Chondrocyte (in vitro differentiated cells): ENCODE results near the gene CAPN5. TPM values are rescaled to one million over a fixed set of nuclear protein-coding genes. Genes with fewer than 3 reads are reported as not detected.
A peak's percentile ranks its signal among the peaks of the same experiment; 100 is the strongest.

ENCODE experiments used
- DNase-seq: peaks from one replicate; pipeline ENCODE4 v3.0.0; 2021; ENCODE audit warnings: mixed read lengths, low spot score
- H3K27ac Mint-ChIP-seq: one replicate; pipeline ENCODE4 v1.8.0; 2021; ENCODE audit warnings: mild to moderate bottlenecking, moderate library complexity, mixed read lengths; ENCODE audit not compliant: unreplicated experiment
- H3K27me3 Mint-ChIP-seq: 2 replicates; pipeline ENCODE4 v1.8.0; 2021; ENCODE audit warnings: low read depth, mixed read lengths
- H3K36me3 Mint-ChIP-seq: 2 replicates; pipeline ENCODE4 v1.8.0; 2021; ENCODE audit warnings: low read depth, mixed read lengths
- H3K4me1 Mint-ChIP-seq: 2 replicates; pipeline ENCODE4 v1.8.0; 2021; ENCODE audit warnings: low read depth, mild to moderate bottlenecking, mixed read lengths
- H3K4me3 Mint-ChIP-seq: one replicate; pipeline ENCODE4 v1.8.0; 2021; ENCODE audit warnings: mild to moderate bottlenecking, moderate library complexity, mixed read lengths; ENCODE audit not compliant: unreplicated experiment
- H3K9me3 Mint-ChIP-seq: 2 replicates; pipeline ENCODE4 v1.8.0; 2021; ENCODE audit warnings: low read depth, mixed read lengths
- total RNA-seq: library from RNA; stranded (reverse); gene quantifications from 3 replicates; pipeline ENCODE4 v1.2.1, GENCODE V29; 2021
- TF ChIP-seq, protein P1 (sequence below): fragments of 200-600 bp; sonication (generic); IDR thresholded peaks from 2 replicates; pipeline ENCODE4 v1.5.0; 2021; ENCODE audit warnings: antibody characterized with exemption, mild to moderate bottlenecking, moderate library complexity

CAPN5 gene
- total RNA-seq, 1 donor from 2014 or later = 11.9 TPM

DNA sequence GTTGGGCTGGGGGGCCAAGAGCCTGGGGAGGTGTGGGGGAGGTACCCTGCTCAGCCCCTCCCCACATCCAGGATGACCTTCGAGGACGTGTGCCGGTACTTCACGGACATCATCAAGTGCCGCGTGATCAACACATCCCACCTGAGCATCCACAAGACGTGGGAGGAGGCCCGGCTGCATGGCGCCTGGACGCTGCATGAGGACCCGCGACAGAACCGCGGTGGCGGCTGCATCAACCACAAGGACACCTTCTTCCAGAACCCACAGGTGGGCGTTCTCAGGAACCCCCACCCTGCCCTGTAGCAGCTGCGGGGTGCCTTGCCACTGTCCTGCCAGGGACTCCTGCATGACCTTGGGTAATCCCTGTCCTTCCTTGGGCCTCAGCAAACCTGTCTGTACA, 51.3 kb downstream of the CAPN5 start:
- H3K27me3 Mint-ChIP-seq = no peaks in the 10 kb centered on the region
- TF ChIP-seq, protein P1, sequence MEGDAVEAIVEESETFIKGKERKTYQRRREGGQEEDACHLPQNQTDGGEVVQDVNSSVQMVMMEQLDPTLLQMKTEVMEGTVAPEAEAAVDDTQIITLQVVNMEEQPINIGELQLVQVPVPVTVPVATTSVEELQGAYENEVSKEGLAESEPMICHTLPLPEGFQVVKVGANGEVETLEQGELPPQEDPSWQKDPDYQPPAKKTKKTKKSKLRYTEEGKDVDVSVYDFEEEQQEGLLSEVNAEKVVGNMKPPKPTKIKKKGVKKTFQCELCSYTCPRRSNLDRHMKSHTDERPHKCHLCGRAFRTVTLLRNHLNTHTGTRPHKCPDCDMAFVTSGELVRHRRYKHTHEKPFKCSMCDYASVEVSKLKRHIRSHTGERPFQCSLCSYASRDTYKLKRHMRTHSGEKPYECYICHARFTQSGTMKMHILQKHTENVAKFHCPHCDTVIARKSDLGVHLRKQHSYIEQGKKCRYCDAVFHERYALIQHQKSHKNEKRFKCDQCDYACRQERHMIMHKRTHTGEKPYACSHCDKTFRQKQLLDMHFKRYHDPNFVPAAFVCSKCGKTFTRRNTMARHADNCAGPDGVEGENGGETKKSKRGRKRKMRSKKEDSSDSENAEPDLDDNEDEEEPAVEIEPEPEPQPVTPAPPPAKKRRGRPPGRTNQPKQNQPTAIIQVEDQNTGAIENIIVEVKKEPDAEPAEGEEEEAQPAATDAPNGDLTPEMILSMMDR = no peak
- H3K4me3 Mint-ChIP-seq = no peak overlapping the region
- peaks cover 7% of the 10 kb centered on the region for H3K36me3 Mint-ChIP-seq
- peak; percentile 86 for DNase-seq
- no peaks in the 10 kb centered on the region for H3K9me3 Mint-ChIP-seq
- H3K27ac Mint-ChIP-seq = no peak overlapping the region
- H3K4me1 Mint-ChIP-seq = no peaks in the 10 kb centered on the region

DNA sequence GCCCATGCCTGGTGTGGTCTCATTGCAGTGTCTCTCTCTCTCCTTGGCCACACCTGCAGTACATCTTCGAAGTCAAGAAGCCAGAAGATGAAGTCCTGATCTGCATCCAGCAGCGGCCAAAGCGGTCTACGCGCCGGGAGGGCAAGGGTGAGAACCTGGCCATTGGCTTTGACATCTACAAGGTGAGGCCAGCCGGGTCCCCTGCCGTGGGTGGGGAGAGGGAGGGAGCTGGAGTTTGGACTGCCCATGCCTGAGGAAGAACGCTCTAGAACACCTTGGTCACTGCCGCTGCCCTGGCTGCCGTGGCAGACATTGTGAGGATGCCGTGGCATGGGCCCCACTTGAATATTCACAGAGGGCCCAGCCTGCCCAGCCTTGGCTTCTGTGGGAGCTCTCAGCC, 52.2 kb downstream of the CAPN5 start:
- peaks cover 10% of the 10 kb centered on the region for H3K36me3 Mint-ChIP-seq

DNA sequence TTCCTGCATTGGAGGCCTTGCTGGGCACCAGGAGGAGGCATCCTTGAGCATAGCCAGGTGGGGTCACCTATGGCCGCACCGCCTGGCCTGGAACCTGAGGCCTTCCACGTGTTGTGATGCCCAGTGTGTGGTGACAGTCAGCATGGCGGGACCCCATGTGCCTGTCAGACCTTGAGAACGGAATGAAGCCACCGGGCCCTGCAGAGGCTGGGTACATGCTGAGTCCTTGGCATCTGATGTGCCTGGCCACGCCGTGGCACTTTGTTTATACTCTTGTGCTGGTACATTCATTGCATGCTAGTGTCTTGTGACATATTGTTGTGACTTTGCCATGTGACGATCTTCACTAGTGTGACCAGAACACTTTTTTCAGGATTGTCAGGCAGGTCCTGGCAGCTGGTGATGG, 52.8 kb downstream of the CAPN5 start:
- Mint-ChIP-seq H3K4me3 (no peak overlapping the region), H3K27me3 (no peaks in the 10 kb centered on the region), H3K36me3 (peaks cover 13% of the 10 kb centered on the region), H3K9me3 (no peaks in the 10 kb centered on the region), H3K4me1 (no peaks in the 10 kb centered on the region), H3K27ac (no peak overlapping the region)
- TF ChIP-seq, protein P1 = no peak
- no peak for DNase-seq

More for the DNA sequence above, 52.2 kb downstream of the CAPN5 start:
- Mint-ChIP-seq H3K27ac (no peak overlapping the region), H3K4me3 (no peak overlapping the region), H3K9me3 (no peaks in the 10 kb centered on the region), H3K27me3 (no peaks in the 10 kb centered on the region), H3K4me1 (no peaks in the 10 kb centered on the region)
- TF ChIP-seq, protein P1 = no peak
- no peak for DNase-seq

DNA sequence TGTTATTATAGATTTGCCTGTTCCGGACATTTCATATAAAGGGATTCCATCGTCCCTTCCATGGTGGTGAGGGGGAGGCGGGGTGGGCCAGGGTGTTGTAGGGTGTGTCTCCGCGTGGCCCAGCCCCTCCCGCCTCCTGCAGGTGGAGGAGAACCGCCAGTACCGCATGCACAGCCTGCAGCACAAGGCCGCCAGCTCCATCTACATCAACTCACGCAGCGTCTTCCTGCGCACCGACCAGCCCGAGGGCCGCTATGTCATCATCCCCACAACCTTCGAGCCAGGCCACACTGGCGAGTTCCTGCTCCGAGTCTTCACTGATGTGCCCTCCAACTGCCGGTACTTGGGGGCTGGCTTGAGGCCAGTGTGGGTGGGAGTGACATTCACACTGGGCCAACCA, 53.8 kb downstream of the CAPN5 start:
- TF ChIP-seq, protein P1 = no peak
- Mint-ChIP-seq H3K4me1 (no peaks in the 10 kb centered on the region), H3K9me3 (no peaks in the 10 kb centered on the region), H3K27ac (no peak overlapping the region), H3K4me3 (no peak overlapping the region), H3K27me3 (no peaks in the 10 kb centered on the region), H3K36me3 (peaks cover 13% of the 10 kb centered on the region)
- DNase-seq = no peak

DNA sequence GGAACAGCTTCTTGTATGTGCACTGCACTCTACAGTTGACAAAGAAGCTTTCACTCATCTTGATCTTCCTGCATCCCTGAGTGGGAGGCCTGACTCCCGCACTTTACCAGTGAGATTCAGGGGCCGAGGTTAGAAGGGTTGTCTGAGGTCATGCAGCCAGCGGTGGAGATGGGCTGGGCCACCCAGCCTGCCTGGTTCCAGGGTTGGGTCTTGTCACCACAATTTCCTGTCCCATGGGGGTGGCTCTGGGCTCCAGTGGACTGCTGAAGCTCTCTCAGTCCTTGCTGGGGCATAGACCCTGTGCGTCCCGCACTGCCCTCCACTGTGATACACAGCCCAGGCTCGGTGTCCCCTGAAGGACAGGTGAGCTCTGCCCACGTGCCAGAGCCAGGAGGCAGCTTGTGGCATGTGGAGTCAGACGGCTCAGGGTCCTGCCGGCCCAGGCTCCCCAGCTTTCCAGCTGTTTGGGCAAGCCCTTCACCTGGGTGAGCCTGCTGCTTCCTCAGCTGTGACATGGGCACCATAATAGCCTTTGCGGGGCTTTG, 54.4 kb downstream of the CAPN5 start:
- Mint-ChIP-seq H3K27ac (no peak overlapping the region), H3K9me3 (no peaks in the 10 kb centered on the region), H3K4me3 (no peak overlapping the region), H3K4me1 (no peaks in the 10 kb centered on the region), H3K36me3 (peaks cover 13% of the 10 kb centered on the region), H3K27me3 (no peaks in the 10 kb centered on the region)
- TF ChIP-seq, protein P1 = no peak
- no peak for DNase-seq
